WI38 (cell line): ENCODE results near the gene FHDC1.

Source experiments
- H3K4me3 ChIP-seq: 2 replicates; pipeline ENCODE4 v1.5.1; 2011; ENCODE audit warnings: low read depth, mild to moderate bottlenecking, control low read depth, low read length
- TF ChIP-seq, protein P1 (sequence below): IDR thresholded peaks from 2 replicates; pipeline ENCODE4 v1.5.1; 2012; ENCODE audit warnings: low read depth, mild to moderate bottlenecking, control low read depth, low read length

The FHDC1 gene

DNA sequence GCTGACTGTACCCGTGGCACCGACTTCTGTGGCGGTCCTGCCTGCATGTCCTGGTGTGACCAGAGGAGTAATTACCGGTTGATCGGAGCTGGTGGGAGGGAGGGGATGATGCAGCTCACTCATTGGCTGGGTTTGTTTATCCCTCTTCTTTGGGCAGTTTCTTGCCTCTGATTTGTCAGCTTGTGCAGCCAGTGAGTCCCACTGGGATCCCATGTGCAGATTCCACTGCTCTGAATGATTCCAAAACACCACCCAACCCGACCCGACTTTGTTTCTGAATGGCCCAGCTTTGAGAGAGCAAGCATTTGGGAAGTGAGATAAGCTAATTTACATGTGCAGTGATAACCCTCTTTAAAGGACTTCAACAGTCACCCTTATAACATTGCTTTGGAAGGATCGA, 13.8 kb downstream of the FHDC1 start:
- no peak overlapping the region for H3K4me3 ChIP-seq
- TF ChIP-seq, protein P1, sequence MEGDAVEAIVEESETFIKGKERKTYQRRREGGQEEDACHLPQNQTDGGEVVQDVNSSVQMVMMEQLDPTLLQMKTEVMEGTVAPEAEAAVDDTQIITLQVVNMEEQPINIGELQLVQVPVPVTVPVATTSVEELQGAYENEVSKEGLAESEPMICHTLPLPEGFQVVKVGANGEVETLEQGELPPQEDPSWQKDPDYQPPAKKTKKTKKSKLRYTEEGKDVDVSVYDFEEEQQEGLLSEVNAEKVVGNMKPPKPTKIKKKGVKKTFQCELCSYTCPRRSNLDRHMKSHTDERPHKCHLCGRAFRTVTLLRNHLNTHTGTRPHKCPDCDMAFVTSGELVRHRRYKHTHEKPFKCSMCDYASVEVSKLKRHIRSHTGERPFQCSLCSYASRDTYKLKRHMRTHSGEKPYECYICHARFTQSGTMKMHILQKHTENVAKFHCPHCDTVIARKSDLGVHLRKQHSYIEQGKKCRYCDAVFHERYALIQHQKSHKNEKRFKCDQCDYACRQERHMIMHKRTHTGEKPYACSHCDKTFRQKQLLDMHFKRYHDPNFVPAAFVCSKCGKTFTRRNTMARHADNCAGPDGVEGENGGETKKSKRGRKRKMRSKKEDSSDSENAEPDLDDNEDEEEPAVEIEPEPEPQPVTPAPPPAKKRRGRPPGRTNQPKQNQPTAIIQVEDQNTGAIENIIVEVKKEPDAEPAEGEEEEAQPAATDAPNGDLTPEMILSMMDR, result no peak

- TF ChIP-seq, protein P1, result no peak
- no peak overlapping the region for H3K4me3 ChIP-seq
Observed at GRCh38 chr4:152950402-152951274, 14.5 kb downstream of the FHDC1 start.

- H3K4me3 ChIP-seq, result no peak overlapping the region
Observed at GRCh38 chr4:152951348-152951747, 15.2 kb downstream of the FHDC1 start.

DNA sequence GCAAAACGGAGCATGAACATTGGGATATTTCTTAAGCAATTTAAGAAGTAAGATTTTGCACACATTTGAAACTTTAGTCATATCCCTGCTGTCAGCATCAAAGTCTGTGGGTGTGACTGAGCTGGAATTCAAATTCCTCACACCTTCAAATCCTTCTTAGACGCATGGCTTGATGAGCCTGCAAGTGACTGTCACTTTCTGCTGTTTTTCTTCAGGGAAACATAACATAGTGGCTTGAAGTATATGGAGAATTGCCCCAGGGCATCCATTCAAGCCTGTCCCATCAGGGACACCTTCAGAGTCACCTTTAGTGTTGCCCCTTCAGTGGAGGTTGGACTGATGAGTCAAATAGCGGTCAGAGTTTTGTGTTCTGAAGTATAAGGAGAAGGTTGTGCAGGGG, 17.4 kb downstream of the FHDC1 start:
- TF ChIP-seq, protein P1, result no peak
- H3K4me3 ChIP-seq, result no peak overlapping the region

More at GRCh38 chr4:152951348-152951747, 15.2 kb downstream of the FHDC1 start:
- TF ChIP-seq, protein P1, result no peak

GRCh38 chr4:152954741-152955140, 18.6 kb downstream of the FHDC1 start:
- no peak overlapping the region for H3K4me3 ChIP-seq
- TF ChIP-seq, protein P1, result no peak

DNA sequence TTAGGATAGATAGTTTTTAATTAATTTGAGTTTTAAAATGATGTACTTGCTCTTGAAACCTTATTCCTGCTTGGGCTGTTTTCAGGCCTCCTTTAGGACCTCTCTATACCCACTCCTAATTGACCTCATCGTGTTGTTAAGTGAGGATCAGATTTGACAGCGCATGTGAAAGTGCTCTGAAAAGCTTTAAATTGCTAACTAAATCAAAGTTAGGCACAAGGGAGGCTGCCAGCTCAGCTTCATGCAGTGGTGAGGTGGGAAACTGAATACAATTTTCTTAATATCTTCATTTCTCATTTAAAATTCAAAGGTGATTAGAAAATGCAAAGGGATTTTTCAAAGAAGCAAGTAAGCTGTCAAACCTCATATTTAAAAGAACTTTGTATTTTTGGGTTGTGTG, 20.0 kb downstream of the FHDC1 start:
- no peak overlapping the region for H3K4me3 ChIP-seq
- TF ChIP-seq, protein P1, result no peak

- TF ChIP-seq, protein P1, result no peak
Observed at GRCh38 chr4:152956650-152957436, 20.7 kb downstream of the FHDC1 start.

More at GRCh38 chr4:152956650-152957436, 20.7 kb downstream of the FHDC1 start:
- H3K4me3 ChIP-seq, result no peak overlapping the region
